NB4 (cell line): ENCODE data around the gene MAP3K14.

Experiments used
- DNase-seq: peaks from one replicate; pipeline ENCODE4 v3.0.0; 2010; ENCODE audit warnings: low read depth
- H3K4me3 ChIP-seq: one replicate; pipeline ENCODE4 v1.5.1; 2011; ENCODE audit warnings: mild to moderate bottlenecking, low read depth, low read length, moderate library complexity
- CTCF ChIP-seq: IDR thresholded peaks from one replicate; pipeline ENCODE4 v1.5.1; 2012; ENCODE audit warnings: low read depth, low read length
- MAX ChIP-seq: IDR thresholded peaks from 2 replicates; pipeline ENCODE4 v1.6.1; 2011; ENCODE audit warnings: low read depth, low read length
- MYC ChIP-seq: IDR thresholded peaks from 2 replicates; pipeline ENCODE4 v1.6.1; 2011; ENCODE audit warnings: low read depth, low read length
- POLR2A ChIP-seq: IDR thresholded peaks from 2 replicates; pipeline ENCODE4 v1.6.1; 2011; ENCODE audit warnings: mild to moderate bottlenecking; ENCODE audit not compliant: insufficient read length; ENCODE audit errors: extremely low read depth

Gene MAP3K14

GRCh38 chr17:45316434-45317110 is at the start of gene MAP3K14:
TSS of gene MAP3K14 (minus strand) at chr17:45317020. CDS start at chr17:45290745, 26,275 bp downstream.
- peak; percentile 81 for DNase-seq
- TF ChIP-seq MYC (no peak), POLR2A (peak; percentile 54), MAX (no peak), CTCF (no peak)
- peak within 1 kb of the TSS; percentile 66 for H3K4me3 ChIP-seq

GRCh38 chr17:45366049-45366448 is 49.2 kb upstream of the MAP3K14 start:
- no peak for DNase-seq
- no peak for TF ChIP-seq POLR2A
- no peak for TF ChIP-seq CTCF
- no peak for TF ChIP-seq MYC
- no peak for TF ChIP-seq MAX
- no peak overlapping the region for H3K4me3 ChIP-seq

GRCh38 chr17:45364531-45365390 is 47.9 kb upstream of the MAP3K14 start:
- no peak overlapping the region for H3K4me3 ChIP-seq
- DNase-seq: peak; percentile 93
- TF ChIP-seq MAX: no peak
- TF ChIP-seq POLR2A: no peak

GRCh38 chr17:45363498-45363897 is 46.7 kb upstream of the MAP3K14 start:
- TF ChIP-seq MYC (no peak), MAX (no peak), CTCF (no peak), POLR2A (no peak)
- no peak overlapping the region for H3K4me3 ChIP-seq
- DNase-seq: no peak

GRCh38 chr17:45361976-45362375 is 45.2 kb upstream of the MAP3K14 start:
- no peak for DNase-seq
- no peak overlapping the region for H3K4me3 ChIP-seq
- no peak for TF ChIP-seq CTCF
- no peak for TF ChIP-seq POLR2A
- TF ChIP-seq MAX: no peak
- TF ChIP-seq MYC: no peak

- no peak for DNase-seq
- TF ChIP-seq MYC: no peak
- TF ChIP-seq CTCF: no peak
- no peak for TF ChIP-seq MAX
- no peak for TF ChIP-seq POLR2A
- H3K4me3 ChIP-seq: no peak overlapping the region
These were observed 44.6 kb upstream of the MAP3K14 start for GRCh38 chr17:45361451-45361850.
